GM18861 (cell line): ENCODE measurements around the gene PCSK1.
"Not testable (repeated sequence)": the region's sequence is repeated elsewhere in the genome, so short reads cannot be mapped to it uniquely, and the experiment has no call there.

Source experiments
- ATAC-seq: cut with Tn5 transposase; IDR thresholded peaks from one replicate; pipeline ENCODE4 v1.9.1; 2021; ENCODE audit not compliant: unreplicated experiment

Gene PCSK1

GRCh38 chr5:96427824-96428223, 5.2 kb downstream of the PCSK1 start:
- ATAC-seq = no peak

- ATAC-seq = no peak
Observed at GRCh38 chr5:96426831-96427230, 6.2 kb downstream of the PCSK1 start.

- ATAC-seq = no peak
Observed at GRCh38 chr5:96425443-96425842, 7.6 kb downstream of the PCSK1 start.

- no peak for ATAC-seq
Observed at GRCh38 chr5:96415897-96416296, 17.2 kb downstream of the PCSK1 start.

GRCh38 chr5:96412868-96413449, 20.1 kb downstream of the PCSK1 start:
- no peak for ATAC-seq

GRCh38 chr5:96410013-96410412, 23.0 kb downstream of the PCSK1 start:
- no peak for ATAC-seq

- no peak for ATAC-seq
Observed at GRCh38 chr5:96408841-96409538, 24.1 kb downstream of the PCSK1 start.

GRCh38 chr5:96408210-96408777, 24.8 kb downstream of the PCSK1 start:
- ATAC-seq = no peak

GRCh38 chr5:96407436-96407835, 25.6 kb downstream of the PCSK1 start:
- ATAC-seq = no peak

- no peak for ATAC-seq
Observed at GRCh38 chr5:96404191-96404867, 28.7 kb downstream of the PCSK1 start.

- ATAC-seq = no peak
Observed at GRCh38 chr5:96402500-96402899, 30.5 kb downstream of the PCSK1 start.

- ATAC-seq = no peak
Observed at GRCh38 chr5:96396878-96397277, 36.2 kb downstream of the PCSK1 start.

GRCh38 chr5:96395295-96395694, 37.8 kb downstream of the PCSK1 start:
- not testable (repeated sequence) for ATAC-seq

GRCh38 chr5:96391921-96392320, 41.1 kb downstream of the PCSK1 start:
- ATAC-seq = no peak

GRCh38 chr5:96388176-96388575, 44.9 kb downstream of the PCSK1 start:
- ATAC-seq = no peak

GRCh38 chr5:96387616-96388015, 45.4 kb downstream of the PCSK1 start:
- ATAC-seq = no peak

- no peak for ATAC-seq
Observed at GRCh38 chr5:96385538-96385937, 47.5 kb downstream of the PCSK1 start.

- no peak for ATAC-seq
Observed at GRCh38 chr5:96384353-96384752, 48.7 kb downstream of the PCSK1 start.

GRCh38 chr5:96381526-96381925, 51.5 kb downstream of the PCSK1 start:
- no peak for ATAC-seq

- no peak for ATAC-seq
Observed at GRCh38 chr5:96379896-96380295, 53.2 kb downstream of the PCSK1 start.

- ATAC-seq = no peak
Observed at GRCh38 chr5:96377597-96377996, 55.5 kb downstream of the PCSK1 start.

- no peak for ATAC-seq
Observed at GRCh38 chr5:96377167-96377566, 55.9 kb downstream of the PCSK1 start.
